Right ventricle myocardium inferior (tissue), 1 donor: Measurements from ENCODE around the gene CACNA1E. TPM values are rescaled to one million over a fixed set of nuclear protein-coding genes. Genes with fewer than 3 reads are reported as not detected.

ENCODE experiments used
- ATAC-seq: fragments of 200-7000 bp; cut with Tn5 transposase; one replicate; pipeline ENCODE4 v1.9.1; 2020; ENCODE audit warnings: mild to moderate bottlenecking, moderate library complexity
- DNase-seq: peaks from one replicate; pipeline ENCODE4 v3.0.0; 2021; ENCODE audit errors: missing footprints
- intact Hi-C: fragments of 100-400 bp; cut with DNase I; formaldehyde crosslinking; loops from one replicate; pipeline ENCODE4 v1.11.0; 2022
- total RNA-seq: library from RNA; stranded (reverse); fragmentation: NEBNext Ultra II Directional; extraction: Animal tissue kit (Norgen Biotek cat#: 25700); gene quantifications from one replicate; pipeline ENCODE4 v1.2.1, GENCODE V29; 2021
- donor health status: DM: no; HTN: yes; CAD: no; lungs with severe emphysema.

The CACNA1E gene
- total RNA-seq, 1 donor from 2014 or later: 3.7 TPM

- intact Hi-C loops: no loop called here
- DNase-seq: no peak
Measured at GRCh38 chr1:181718034-181718433, 234.7 kb downstream of the CACNA1E start.

DNA sequence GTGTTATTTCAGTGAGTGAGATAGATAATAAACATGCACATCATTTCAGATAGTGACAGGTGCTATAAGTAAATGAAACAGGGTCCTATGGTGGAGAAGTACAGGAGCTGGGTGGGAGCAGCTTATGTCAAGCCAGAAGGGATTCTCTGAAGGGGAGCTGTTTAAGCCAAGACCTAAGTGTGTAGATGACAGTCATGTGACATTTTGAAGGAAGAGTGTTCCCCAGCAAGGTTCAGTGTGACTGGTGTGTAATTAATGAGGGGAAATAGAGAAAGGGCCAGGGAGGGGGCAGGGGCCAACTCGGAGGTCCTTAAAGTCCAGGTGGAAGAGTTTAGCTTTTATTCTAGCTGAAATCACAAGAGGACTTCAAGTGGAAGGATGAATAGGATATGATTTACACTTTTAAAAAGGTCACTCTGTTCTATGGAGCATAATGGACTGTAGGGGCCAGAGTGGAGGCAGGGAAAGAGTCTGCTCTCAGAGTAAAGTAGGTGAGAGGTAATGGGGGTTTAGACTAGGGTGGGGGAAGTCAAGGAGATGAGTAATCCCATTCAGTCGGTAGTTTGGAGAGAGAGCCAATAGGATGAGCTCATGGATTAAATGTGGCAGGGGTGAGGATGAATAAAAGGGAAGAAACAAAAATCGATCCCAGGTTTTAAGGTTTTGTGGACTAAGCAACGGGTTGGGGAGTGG, 243.1 kb downstream of the CACNA1E start:
- no peak for ATAC-seq
- intact Hi-C loops: no loop called here

More at GRCh38 chr1:181718034-181718433, 234.7 kb downstream of the CACNA1E start:
- no peak for ATAC-seq

GRCh38 chr1:181730606-181731005, 247.3 kb downstream of the CACNA1E start:
- intact Hi-C loops: no loop called here
- ATAC-seq: no peak
- DNase-seq: no peak

More for the DNA sequence above, 243.1 kb downstream of the CACNA1E start:
- DNase-seq: no peak

GRCh38 chr1:181732218-181732990, 249.1 kb downstream of the CACNA1E start:
- DNase-seq: no peak

GRCh38 chr1:181733486-181733885, 250.2 kb downstream of the CACNA1E start:
- no peak for DNase-seq
- no peak for ATAC-seq
- intact Hi-C loops: no loop called here

More at GRCh38 chr1:181732218-181732990, 249.1 kb downstream of the CACNA1E start:
- no peak for ATAC-seq
- intact Hi-C loops: no loop called here

DNA sequence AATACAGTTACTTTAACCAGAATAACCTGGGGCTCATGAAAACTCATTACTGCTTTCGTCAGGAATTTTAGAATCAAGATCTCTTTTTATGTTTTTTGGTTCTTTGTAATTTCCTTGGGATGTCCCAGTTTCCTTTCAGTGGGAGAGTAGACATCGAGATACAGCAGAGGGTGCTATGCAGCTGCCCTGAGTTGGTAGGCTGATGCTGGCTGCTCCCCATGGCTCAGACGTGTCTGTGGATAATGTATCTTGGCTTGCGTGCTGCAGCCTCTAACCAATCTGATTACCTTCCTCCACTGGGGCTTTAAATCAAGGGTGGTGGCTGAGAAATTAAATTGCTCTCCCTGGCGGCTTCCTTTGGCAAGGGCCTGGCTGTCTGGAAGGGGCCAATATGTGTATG, 253.7 kb downstream of the CACNA1E start:
- DNase-seq: no peak
- intact Hi-C loops: no loop called here
- ATAC-seq: no peak

DNA sequence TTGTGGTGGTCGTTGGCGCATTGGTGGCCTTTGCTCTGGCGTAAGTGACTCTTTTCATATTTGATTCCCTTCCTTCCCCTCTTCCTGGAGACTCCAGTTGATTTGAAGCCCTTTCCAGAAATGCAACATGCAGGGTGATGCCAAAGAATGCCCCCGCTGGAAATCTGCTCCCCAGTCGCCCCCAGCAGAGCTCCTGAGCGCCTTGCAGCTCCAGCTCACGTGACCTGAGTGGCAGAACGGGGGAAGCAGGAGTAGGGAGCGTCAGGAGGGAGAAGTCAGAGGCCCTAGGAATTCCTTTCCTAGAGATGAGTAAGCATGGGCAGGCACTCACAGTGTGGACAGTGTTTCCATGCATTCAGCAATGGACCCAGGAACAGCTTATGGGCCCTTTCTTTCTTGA, 255.9 kb downstream of the CACNA1E start:
- intact Hi-C loops: no loop called here

GRCh38 chr1:181742426-181742825, 259.1 kb downstream of the CACNA1E start:
- intact Hi-C loops: loop anchor here (10.0 kb wide), 1 partner anchor 192 kb away; no protein-coding TSS in a partner anchor
- DNase-seq (no peak), ATAC-seq (no peak)

More for the DNA sequence above, 255.9 kb downstream of the CACNA1E start:
- DNase-seq: no peak
- no peak for ATAC-seq

DNA sequence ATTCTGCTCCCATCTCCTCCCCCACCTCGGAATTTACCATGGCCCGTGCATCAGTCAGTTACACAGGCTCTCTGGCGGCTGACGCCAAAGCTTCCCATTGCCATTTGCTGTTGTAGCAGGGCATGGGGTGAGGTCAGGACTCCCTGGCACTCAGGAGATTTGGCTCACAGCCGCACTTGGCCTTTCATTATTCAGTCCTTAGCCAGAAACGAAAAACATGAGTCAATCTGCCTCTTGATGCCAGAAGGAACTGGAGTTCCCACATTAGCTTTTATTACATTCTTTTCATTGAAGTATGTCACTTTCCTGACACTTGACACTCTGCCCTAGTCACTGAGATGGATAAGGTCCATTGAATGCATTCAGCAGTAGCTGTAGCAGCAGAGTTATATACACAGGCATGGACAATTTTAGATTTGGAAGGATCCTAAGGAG, 260.6 kb downstream of the CACNA1E start:
- intact Hi-C loops: loop anchor here (10.0 kb wide), 1 partner anchor 191 kb away; no protein-coding TSS in a partner anchor
- ATAC-seq (peak; percentile 78), DNase-seq (no peak)

DNA sequence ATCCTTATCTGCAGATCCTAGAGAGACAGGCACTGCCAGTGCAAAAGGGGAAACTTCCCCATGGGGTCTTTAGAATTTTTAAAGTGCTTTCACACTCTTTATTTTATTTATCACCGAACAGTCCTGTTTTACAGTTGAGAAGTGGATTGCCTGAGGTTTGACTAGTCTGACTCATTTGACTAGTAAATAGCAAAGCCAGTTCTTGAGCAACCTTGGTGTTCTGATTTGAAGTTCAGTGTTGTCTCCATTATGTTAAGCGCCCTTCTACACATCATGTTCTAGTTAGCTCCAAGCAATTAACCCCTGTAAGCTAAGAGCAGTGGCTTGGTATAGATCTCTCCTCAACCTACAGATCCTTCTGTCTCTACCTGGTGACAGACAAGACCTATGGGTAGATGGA, 262.9 kb downstream of the CACNA1E start:
- DNase-seq (no peak), ATAC-seq (no peak)
- intact Hi-C loops: loop anchor here (10.0 kb wide), 1 partner anchor 189 kb away; no protein-coding TSS in a partner anchor

DNA sequence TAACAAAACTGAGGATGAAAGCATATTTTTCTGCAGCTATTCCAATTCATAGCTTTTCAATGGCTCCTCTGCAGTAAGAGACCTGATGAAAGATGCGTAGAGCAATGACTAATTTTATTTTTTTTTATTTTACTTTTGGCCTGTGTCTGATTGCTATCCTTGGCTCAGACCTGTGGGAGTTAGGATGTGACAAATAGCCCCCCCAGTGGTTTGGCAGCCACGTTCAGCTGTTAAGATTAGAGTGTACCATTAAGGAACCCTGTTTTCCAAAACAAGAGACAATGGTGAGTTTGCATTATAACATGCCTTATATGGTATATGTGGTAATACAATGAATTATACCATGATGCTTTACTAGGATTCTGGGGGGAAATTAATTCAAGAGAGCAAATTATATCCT, 264.7 kb downstream of the CACNA1E start:
- intact Hi-C loops: loop anchor here (10.0 kb wide), 1 partner anchor 187 kb away; no protein-coding TSS in a partner anchor
- no peak for DNase-seq
- no peak for ATAC-seq

GRCh38 chr1:181754103-181754502, 270.8 kb downstream of the CACNA1E start:
- intact Hi-C loops: no loop called here
- ATAC-seq: no peak
- DNase-seq: no peak

GRCh38 chr1:181759481-181759880, 276.2 kb downstream of the CACNA1E start:
- ATAC-seq (no peak), DNase-seq (no peak)
- intact Hi-C loops: no loop called here

DNA sequence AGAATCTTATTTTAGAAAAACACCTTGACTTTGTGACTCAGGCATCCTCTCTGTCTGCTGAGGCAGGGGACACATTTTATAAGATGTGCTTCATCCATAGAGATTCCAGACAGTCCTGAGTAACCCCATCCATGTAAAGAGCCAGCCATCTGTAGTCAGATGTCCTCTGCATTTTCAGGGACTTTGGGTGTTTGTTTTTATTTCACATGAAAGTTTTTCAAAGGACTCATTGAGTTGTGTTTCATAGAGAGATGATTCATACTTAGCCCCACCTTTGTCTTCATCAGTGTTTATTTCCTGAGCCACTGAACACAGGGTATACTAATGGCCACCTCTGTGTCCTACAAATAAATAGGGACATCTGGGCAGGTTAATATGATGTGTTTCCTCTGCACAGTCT, 280.4 kb downstream of the CACNA1E start:
- ATAC-seq: no peak
- no peak for DNase-seq
- intact Hi-C loops: no loop called here

DNA sequence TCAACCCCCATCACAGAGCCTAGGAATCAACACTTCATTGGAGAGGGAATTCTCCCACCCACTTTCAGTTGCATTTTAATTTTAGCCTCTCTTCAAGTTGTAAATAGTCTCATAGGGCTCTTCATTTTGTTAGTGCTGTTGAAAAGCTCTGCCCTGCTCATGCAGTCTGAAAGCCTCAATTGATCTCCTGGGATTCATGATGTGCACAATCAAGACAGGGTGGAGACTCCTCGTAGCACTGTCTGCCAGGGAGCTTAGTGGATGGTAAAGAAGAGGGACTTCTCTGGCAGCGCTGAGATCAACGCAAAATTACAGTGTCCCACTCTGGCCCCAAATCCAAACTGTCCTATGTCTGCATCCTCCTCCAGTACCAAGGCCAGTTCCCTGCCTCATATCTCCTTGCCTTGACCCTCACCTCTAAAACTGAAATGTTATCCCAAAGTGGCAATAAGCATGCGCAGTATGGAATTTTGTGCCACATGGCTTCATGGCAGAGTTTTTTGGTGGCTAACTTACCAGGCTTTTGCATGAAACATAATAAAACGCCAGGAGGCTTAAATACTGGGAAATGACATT, 282.2 kb downstream of the CACNA1E start:
- DNase-seq: no peak
- intact Hi-C loops: no loop called here
- no peak for ATAC-seq

DNA sequence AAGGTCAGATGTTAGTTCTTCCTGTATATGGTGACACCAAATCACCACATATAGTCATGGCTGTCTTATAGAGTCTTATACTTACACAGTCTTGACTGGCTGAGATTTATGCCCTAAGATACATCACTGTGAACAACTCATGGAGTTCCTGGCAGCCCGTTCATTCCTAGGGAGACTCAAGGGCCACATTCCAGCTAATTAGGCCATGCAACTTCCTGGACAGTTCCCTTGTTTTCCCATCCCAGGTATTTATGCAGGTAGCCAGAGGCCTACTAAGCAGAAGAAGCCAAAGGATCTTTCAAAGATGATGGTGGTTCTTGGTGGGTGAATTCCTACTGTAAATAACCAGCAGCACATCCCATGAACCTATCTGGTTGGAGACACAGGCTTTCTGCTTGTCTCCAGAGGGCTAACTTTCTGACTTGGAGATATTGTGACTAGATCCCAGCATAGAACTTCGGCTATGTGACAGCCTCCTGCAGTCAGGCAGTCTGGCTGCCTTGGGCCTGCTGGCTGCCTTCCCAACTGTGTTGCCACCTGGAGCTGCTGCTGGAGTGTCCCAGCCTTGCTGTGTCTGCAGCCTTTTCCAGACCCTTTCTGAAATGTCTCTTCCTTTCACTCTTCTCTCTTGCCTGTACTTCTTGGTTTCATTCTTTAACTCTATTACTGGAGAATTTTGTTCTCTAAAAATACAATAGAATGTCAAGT, 283.8 kb downstream of the CACNA1E start:
- DNase-seq (no peak), ATAC-seq (no peak)
- intact Hi-C loops: no loop called here

DNA sequence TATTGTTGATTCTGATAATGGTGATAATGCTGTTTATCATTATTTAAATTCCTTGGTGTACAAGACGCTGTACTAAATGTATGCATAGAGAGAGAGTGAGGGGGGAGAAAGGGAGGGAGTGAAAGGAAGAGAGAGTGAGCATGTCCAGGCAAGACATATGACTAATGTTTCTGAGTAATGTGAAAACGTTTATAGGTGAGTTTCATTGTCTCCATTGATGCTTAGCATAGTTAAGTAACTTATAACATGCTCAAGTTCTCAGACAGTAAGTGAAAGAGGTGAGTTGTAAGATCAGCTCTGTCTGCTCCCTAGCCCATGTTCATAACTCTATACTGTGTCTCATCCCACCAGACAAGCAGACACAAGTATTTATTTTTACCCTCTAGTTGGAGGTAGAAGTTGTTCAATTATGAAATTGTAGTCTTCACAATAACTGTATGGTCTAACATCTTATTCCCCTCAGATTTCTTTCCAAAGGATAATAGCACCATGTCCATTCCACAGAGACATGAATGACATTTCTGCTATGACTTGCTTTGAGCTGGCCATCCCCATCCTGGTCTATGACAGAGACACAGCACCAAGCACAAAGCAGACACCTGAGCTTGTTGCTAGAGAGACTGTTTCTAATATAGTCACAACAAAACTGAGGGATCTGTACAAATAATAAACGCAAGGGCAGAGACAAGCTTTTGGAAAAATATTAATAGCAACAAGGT, 285.1 kb downstream of the CACNA1E start:
- DNase-seq (no peak), ATAC-seq (no peak)
- intact Hi-C loops: no loop called here

DNA sequence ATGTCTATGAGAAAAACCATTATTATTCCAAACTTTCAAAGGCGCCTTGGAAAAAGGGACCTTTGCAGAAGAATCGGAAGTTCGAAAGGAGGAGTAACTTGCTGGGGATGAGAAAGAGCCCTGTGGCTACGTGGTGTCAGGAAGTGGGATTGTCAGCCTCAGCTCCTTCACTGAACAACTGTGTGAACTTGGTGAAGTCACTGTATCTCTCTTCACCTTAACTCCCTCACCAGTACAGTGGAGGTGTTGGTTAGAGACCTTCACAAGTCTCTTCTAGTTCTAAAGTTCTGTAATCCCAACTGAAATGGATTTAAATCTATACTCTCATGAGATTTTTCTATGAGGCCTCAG, 285.6 kb downstream of the CACNA1E start:
- intact Hi-C loops: no loop called here
- no peak for ATAC-seq
- DNase-seq: no peak
